Fibroblast of skin of right biceps (primary cell): ENCODE results near the gene HNMT.

Experiments used
- DNase-seq: peaks from one replicate; pipeline ENCODE4 v3.0.0-alpha.2; 2013

Gene HNMT

GRCh38 chr2:138061961-138062360 is 97.7 kb downstream of the HNMT start:
- DNase-seq, result no peak

- DNase-seq, result no peak
These were observed 98.9 kb downstream of the HNMT start for GRCh38 chr2:138063181-138063580.
